ENCODE measurements around the gene COL23A1.

COL23A1 gene

DNA sequence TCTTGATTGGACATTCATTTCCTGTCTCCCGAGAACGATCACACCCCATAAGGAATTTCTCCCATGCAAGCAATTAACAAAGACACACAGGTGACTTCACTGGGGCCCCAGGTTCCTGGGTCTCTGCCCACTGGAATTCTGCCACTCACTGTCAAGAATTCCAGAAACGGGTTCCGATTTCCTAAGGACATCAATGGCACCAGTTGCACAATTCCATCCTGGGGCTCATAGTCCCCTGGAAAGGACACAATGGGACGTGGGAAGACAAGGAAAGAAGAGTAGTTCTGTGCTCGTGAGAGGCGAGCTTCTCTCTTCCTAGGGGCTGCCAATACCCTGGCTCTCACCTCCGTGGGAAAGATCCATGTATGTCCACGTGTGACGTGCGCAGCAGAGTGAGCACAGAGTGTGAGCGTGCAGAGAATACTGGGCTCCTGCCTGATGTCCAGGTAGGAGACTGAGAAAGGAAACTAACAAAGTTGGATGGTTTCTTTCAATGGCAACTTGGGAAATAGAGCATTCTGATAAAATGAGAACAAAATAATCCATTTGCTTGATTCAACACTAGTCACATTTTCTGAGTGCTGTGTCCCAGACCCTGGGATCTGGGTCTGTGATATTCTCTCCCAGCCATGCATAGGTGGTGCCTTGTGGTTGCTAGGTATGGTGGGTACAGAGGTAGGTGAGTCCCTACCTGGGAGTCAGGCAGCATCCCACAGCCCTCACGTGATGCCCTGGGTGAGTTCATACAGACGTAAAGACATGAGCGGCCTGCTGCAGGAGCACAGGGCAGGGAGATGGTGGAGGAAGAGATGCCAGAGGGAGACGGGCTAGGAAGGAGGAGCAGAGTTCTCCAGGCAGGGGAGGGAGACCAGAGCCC, 159.8 kb downstream of the COL23A1 start:
- Histone ChIP-seq H3K27ac (no peak overlapping the region), H3K9me3 (no peaks in the 10 kb centered on the region), H3K4me3 (ENCODE audit: low read depth in 1 of 2, low read length in 1 of 2) (no peak overlapping the region), H3K36me3 (no peaks in the 10 kb centered on the region), H3K4me1 (ENCODE audit: control insufficient read depth in 1 of 2, insufficient read depth in 1 of 2, low read depth in 1 of 2, low read length in 1 of 2) (peaks cover 3 to 8% of the 10 kb centered on the region in 2 experiments), H3K27me3 (no peaks in the 10 kb centered on the region)
- TF ChIP-seq, protein P1, sequence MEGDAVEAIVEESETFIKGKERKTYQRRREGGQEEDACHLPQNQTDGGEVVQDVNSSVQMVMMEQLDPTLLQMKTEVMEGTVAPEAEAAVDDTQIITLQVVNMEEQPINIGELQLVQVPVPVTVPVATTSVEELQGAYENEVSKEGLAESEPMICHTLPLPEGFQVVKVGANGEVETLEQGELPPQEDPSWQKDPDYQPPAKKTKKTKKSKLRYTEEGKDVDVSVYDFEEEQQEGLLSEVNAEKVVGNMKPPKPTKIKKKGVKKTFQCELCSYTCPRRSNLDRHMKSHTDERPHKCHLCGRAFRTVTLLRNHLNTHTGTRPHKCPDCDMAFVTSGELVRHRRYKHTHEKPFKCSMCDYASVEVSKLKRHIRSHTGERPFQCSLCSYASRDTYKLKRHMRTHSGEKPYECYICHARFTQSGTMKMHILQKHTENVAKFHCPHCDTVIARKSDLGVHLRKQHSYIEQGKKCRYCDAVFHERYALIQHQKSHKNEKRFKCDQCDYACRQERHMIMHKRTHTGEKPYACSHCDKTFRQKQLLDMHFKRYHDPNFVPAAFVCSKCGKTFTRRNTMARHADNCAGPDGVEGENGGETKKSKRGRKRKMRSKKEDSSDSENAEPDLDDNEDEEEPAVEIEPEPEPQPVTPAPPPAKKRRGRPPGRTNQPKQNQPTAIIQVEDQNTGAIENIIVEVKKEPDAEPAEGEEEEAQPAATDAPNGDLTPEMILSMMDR (IDR thresholded peaks at IDR 0.05): no peak

DNA sequence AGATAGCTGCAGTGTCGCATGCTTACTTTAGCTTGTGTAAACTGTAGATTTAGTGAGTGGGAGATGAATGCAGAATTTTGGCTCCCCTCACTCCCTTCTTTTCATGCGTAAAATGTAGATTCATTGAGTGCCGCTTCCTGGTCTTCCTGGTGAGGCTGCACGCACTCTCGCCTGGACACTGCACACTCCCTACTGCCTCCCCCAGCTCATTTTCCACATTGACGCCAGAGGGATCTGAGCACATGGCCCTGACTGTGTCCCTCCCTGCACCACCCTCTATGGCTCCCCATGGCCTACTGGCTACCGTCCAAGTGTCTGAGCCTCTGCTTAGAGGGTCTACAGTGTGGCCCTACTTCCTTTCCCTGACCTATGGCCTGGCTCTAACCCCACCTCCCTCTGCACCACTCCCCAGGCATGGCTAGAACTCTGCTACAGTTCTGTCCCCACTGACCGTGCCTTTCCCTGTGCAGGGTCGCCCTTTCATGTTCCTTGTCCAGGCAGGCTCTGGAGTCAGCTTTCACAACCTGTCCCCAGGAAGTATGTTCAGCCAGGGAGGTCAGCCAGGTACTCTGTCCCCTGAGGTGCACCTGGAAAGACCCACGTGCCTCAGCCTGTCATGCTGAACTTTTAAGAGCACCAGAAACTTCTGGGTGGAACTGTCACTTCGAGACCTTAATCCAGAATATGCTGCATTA, 160.6 kb downstream of the COL23A1 start:
- H3K4me3 ChIP-seq (ENCODE audit: low read depth in 1 of 2, low read length in 1 of 2): no peak overlapping the region
- H3K27ac ChIP-seq: no peak overlapping the region
- no peaks in the 10 kb centered on the region for H3K36me3 ChIP-seq
- TF ChIP-seq, protein P1 (IDR thresholded peaks at IDR 0.05): no peak
- no peaks in the 10 kb centered on the region for H3K9me3 ChIP-seq
- no peaks in the 10 kb centered on the region for H3K27me3 ChIP-seq
- H3K4me1 ChIP-seq (ENCODE audit: control insufficient read depth in 1 of 2, insufficient read depth in 1 of 2, low read depth in 1 of 2, low read length in 1 of 2): peaks cover 3 to 8% of the 10 kb centered on the region in 2 experiments

DNA sequence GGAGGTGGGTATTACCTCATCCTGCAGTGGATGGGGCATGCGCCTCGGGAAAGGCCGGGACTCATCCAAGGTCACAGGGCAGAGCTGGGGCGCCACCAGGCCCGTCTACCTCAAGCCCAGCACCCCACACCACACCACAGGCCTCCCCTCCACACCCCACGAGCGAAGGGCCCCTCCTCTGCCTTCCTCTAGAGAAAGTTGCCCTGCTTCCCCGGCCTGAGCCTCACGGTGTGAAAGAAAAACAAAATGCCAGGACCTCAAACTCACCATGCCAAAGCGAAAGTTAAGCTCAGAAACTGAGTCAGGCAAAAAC, 161.1 kb downstream of the COL23A1 start:
- no peak overlapping the region for H3K27ac ChIP-seq
- peaks cover 3 to 8% of the 10 kb centered on the region in 2 experiments for H3K4me1 ChIP-seq (ENCODE audit: control insufficient read depth in 1 of 2, insufficient read depth in 1 of 2, low read depth in 1 of 2, low read length in 1 of 2)
- no peak overlapping the region for H3K4me3 ChIP-seq (ENCODE audit: low read depth in 1 of 2, low read length in 1 of 2)
- no peaks in the 10 kb centered on the region for H3K36me3 ChIP-seq
- TF ChIP-seq, protein P1 (IDR thresholded peaks at IDR 0.05): no peak
- no peaks in the 10 kb centered on the region for H3K9me3 ChIP-seq
- H3K27me3 ChIP-seq: no peaks in the 10 kb centered on the region

DNA sequence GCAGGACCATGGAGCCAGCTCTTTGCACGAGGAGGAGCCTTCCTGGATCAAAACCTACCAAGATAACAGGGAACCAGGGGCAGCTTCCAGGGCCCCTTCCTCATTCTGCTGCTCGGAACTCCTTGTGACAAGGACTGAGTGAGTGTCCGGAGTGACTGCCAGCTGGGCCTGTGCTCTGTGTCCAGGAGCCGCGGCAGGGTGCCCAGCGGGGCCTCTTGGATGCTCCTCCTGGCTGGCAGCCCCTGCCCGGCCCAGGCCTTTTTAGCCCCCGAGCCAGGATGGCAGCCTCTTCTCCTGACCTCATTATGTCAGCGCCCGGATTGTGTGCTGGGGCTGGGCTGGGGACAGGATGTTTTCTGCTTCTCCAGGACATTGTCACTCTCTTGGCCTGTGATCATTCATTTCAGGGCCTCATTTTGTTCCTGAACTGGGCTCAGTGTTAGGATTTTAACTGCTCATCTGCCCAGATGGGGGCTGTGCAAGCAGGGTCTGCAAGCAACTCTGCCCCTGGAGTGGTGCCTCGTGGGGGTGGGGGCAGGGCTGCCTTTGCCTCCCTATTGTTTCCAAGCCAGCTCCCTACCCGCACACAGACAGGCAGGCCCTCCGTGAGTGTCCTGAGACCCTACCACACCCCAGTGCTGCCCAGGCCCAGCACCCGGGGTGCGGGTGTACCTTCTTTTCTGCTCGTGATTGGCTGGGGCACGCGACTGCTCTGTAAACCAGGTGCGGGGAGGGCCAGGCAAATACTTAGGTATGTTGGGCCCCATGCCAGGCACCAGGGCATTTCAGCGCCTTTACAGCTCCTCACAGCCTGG, 161.6 kb downstream of the COL23A1 start:
- no peaks in the 10 kb centered on the region for H3K36me3 ChIP-seq
- TF ChIP-seq, protein P1 (IDR thresholded peaks at IDR 0.05): no peak
- H3K27me3 ChIP-seq: no peaks in the 10 kb centered on the region
- no peak overlapping the region for H3K4me3 ChIP-seq (ENCODE audit: low read depth in 1 of 2, low read length in 1 of 2)
- no peak overlapping the region for H3K27ac ChIP-seq
- peaks cover 3 to 12% of the 10 kb centered on the region in 2 experiments for H3K4me1 ChIP-seq (ENCODE audit: control insufficient read depth in 1 of 2, insufficient read depth in 1 of 2, low read depth in 1 of 2, low read length in 1 of 2)
- H3K9me3 ChIP-seq: no peaks in the 10 kb centered on the region

DNA sequence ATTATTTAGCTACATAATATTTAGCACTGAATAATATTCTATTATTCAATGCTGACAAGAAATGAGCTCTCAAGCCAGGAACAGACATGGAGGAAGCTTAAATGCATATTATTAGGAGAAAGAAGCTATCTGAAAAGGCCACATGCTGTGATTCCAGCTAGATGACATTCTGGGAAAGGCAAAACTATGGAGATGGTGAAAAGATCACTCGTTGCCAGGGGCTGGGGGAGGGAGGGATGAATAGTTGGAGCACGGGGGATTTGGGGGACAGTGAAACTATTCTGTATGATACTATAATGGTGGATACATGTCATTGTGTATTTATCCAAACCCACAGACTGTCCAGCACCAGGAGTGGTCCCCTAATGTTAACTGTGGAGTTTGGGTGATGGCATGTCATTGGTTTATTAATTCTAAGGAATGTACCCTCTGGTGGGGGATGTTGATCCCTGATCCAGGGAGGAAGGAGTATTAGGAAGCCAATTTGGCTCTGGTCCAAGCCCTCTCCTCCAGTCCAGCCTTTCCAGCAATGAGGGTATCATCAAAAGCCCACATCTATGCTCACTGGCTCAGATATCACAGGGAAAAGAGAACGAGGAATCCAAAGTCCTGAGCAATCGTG, 162.5 kb downstream of the COL23A1 start:
- no peaks in the 10 kb centered on the region for H3K9me3 ChIP-seq
- H3K4me3 ChIP-seq (ENCODE audit: low read depth in 1 of 2, low read length in 1 of 2): no peak overlapping the region
- H3K36me3 ChIP-seq: no peaks in the 10 kb centered on the region
- peaks cover 3 to 12% of the 10 kb centered on the region in 2 experiments for H3K4me1 ChIP-seq (ENCODE audit: control insufficient read depth in 1 of 2, insufficient read depth in 1 of 2, low read depth in 1 of 2, low read length in 1 of 2)
- no peak overlapping the region for H3K27ac ChIP-seq
- TF ChIP-seq, protein P1 (IDR thresholded peaks at IDR 0.05): no peak
- H3K27me3 ChIP-seq: no peaks in the 10 kb centered on the region

All from neutrophil (primary cell).